Muscle layer of duodenum (tissue), 2 donors: ENCODE data around the gene DPH3.
A peak's percentile ranks its signal among the peaks of the same experiment; 100 is the strongest.

ENCODE experiments used
- H3K27ac ChIP-seq: one replicate; pipeline ENCODE4 v1.7.0; 2013; ENCODE audit warnings: mild to moderate bottlenecking, low read length
- H3K27me3 ChIP-seq: one replicate; pipeline ENCODE4 v1.7.0; 2013; ENCODE audit warnings: low read depth, mild to moderate bottlenecking, control low read depth, low read length
- H3K36me3 ChIP-seq, 2 donors: one replicate each; pipeline ENCODE4 v1.7.0; 2013; ENCODE audit warnings: low read length in 2 of 2, control low read depth in 1 of 2, mild to moderate bottlenecking in 1 of 2; ENCODE audit not compliant: insufficient read depth in 2 of 2, control insufficient read depth in 1 of 2
- H3K4me1 ChIP-seq, 2 donors: one replicate each; pipeline ENCODE4 v1.7.0; 2013; ENCODE audit warnings: low read length in 2 of 2, mild to moderate bottlenecking in 2 of 2, control low read depth in 1 of 2, moderate library complexity in 1 of 2; ENCODE audit not compliant: insufficient read depth in 2 of 2, control insufficient read depth in 1 of 2
- H3K4me3 ChIP-seq, 2 donors: one replicate each; pipeline ENCODE4 v1.7.0; 2013; ENCODE audit warnings: low read length in 2 of 2, low read depth in 1 of 2, mild to moderate bottlenecking in 1 of 2
- H3K9me3 ChIP-seq, 2 donors: one replicate each; pipeline ENCODE4 v1.7.0; 2013; ENCODE audit warnings: low read length in 2 of 2, control low read depth in 1 of 2, mild to moderate bottlenecking in 1 of 2; ENCODE audit not compliant: control insufficient read depth in 1 of 2
- donor health status: healthy.

Gene DPH3

DNA sequence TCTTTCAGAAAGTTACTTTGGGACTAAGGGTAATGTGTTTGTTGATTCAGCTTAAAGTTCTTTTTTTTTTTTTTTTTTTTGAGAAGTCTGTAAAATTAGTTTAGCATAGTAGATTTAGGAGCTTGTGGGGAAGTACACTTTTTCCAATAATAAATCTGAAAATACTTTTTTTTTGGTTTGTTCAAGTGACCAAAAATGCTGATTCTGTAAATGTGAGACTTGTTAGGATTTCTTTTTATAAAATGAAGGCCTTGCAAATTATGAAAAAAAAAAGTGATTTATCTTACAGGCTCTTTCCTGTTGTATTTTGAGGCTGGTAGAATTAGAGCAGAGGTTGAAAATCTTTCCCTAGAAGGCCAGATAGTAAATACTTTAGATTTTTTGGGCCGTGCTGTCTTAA is 7.8 kb upstream of the DPH3 start:
- no peaks in the 10 kb centered on the region for H3K9me3 ChIP-seq
- H3K4me1 ChIP-seq: no peaks in the 10 kb centered on the region
- H3K4me3 ChIP-seq: no peak overlapping the region
- peaks cover 16 to 31% of the 10 kb centered on the region in 2 donors for H3K36me3 ChIP-seq
- no peaks in the 10 kb centered on the region for H3K27me3 ChIP-seq
- no peak overlapping the region for H3K27ac ChIP-seq

DNA sequence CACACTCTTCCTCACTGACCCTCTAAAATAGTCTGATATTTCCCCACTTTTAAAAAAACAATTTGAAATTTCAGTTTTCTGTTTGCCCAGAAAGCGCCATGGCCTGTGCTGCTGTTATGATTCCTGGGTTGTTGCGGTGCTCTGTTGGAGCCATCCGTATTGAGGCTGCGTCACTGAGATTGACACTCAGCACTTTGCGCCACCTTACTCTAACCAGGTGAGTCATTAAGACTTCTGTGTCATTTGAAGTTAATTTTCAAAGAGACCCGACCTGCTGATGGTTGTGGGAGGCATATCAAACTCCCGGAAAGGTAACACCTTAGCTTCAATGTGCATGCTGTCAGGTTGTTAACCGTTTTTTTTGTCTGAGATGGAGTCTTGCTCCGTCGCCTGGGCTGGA is 6.1 kb upstream of the DPH3 start:
- H3K36me3 ChIP-seq: peaks cover 11 to 31% of the 10 kb centered on the region in 2 donors
- H3K4me1 ChIP-seq: peaks cover 0 to 16% of the 10 kb centered on the region in 2 donors
- no peak overlapping the region for H3K4me3 ChIP-seq

DNA sequence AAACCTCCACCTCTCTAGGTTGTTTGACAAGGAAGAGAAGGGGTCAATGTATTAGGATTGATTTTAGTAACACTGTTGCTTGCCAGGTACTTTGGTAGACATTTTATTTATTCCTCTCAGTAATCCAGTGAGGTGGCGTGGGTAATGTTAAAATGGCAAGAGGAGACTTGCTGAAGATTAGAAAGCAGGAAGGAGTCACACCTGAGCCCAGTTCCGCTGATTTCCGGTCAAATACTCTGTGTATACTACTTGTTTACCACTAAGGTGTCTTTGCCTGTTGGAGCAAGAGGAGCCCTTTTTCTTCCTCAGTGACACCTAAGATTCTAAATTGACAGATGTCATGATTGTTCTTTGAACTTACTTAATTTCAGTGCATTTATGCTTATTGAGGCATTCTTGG is 2.0 kb upstream of the DPH3 start:
- Histone ChIP-seq H3K4me1 (peaks cover 0 to 35% of the 10 kb centered on the region in 2 donors), H3K4me3 (peak overlapping the region in 1 of 2 donors; percentile 3), H3K9me3 (no peaks in the 10 kb centered on the region), H3K27ac (no peak overlapping the region), H3K36me3 (peaks cover 5 to 20% of the 10 kb centered on the region in 2 donors), H3K27me3 (no peaks in the 10 kb centered on the region)

More for the DNA sequence above, 6.1 kb upstream of the DPH3 start:
- no peaks in the 10 kb centered on the region for H3K27me3 ChIP-seq
- no peaks in the 10 kb centered on the region for H3K9me3 ChIP-seq
- H3K27ac ChIP-seq: no peak overlapping the region

DNA sequence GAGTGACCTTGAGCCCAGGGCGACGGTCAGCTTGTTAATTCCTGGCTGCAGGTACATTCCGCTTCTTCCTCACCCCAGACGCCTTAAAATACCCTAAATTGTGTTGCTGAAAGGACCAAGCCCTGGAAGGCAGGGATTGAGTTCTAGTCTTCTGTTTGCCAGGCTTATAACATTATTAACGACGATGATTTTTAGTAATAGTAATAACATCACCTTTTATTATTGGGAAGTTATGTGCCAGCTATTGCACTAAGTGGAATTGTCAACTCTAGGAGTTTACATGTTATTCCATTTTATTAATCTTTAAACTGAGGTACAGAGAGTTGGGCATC is 678 bp upstream of the DPH3 start:
- Histone ChIP-seq H3K4me1 (peaks cover 0 to 35% of the 10 kb centered on the region in 2 donors), H3K4me3 (peak overlapping the region; percentile 96 to 97)

DNA sequence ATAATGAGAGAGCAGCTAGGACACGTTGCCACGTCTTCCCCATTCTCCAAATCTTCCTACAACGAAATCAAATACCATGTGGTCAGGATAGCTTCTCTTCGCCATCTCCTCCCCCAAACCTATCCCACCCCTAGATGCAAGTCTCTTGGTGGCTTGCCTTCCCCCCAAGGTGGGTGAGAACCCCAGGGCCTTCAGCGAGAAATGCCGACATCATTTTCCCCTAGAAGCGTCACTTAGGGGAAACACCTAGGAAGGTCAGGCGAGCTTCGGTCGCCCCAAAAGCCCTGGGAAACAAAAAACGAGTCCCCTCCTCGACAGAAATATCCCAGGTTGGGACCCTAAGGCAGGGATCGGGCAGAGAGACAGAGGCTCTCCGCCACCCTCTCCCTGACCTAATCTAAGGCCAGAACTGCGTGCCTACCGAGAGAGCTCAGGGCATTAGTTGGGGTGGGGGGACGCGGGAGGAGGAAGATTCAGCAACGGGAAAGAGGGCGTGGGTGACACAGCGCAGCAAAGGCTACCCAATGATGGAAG is 502 bp downstream of the DPH3 start:
- no peaks in the 10 kb centered on the region for H3K27me3 ChIP-seq
- peaks cover 0 to 35% of the 10 kb centered on the region in 2 donors for H3K4me1 ChIP-seq
- H3K27ac ChIP-seq: peak overlapping the region; percentile 90
- peaks cover 14 to 20% of the 10 kb centered on the region in 2 donors for H3K36me3 ChIP-seq
- H3K4me3 ChIP-seq: peak overlapping the region; percentile 96 to 97
- no peaks in the 10 kb centered on the region for H3K9me3 ChIP-seq

More for the DNA sequence above, 678 bp upstream of the DPH3 start:
- Histone ChIP-seq H3K27me3 (no peaks in the 10 kb centered on the region), H3K27ac (peak overlapping the region; percentile 96), H3K9me3 (no peaks in the 10 kb centered on the region), H3K36me3 (peaks cover 5 to 12% of the 10 kb centered on the region in 2 donors)

DNA sequence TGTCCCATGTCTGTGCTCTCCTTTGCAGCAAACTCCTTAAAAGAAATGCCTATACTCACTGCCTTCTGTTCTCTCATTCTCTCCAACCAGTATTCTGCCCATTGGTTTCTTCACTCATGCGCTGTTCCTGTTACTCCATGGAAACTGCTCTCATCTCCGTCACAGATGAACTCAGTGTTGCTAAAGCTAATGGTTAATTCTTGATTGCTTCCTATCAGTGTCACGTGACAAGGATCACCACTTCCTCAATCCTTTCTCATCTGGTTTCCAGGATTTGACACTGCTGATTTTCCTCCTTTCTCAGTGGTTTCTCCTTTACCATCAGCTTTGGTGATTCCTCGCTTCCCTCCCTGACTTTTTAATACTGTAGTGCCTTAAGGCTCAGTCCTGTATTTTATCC is 2.6 kb downstream of the DPH3 start:
- Histone ChIP-seq H3K4me1 (peaks cover 0 to 32% of the 10 kb centered on the region in 2 donors), H3K4me3 (no peak overlapping the region), H3K9me3 (no peaks in the 10 kb centered on the region), H3K27ac (no peak overlapping the region), H3K27me3 (no peaks in the 10 kb centered on the region), H3K36me3 (peaks cover 20 to 29% of the 10 kb centered on the region in 2 donors)

DNA sequence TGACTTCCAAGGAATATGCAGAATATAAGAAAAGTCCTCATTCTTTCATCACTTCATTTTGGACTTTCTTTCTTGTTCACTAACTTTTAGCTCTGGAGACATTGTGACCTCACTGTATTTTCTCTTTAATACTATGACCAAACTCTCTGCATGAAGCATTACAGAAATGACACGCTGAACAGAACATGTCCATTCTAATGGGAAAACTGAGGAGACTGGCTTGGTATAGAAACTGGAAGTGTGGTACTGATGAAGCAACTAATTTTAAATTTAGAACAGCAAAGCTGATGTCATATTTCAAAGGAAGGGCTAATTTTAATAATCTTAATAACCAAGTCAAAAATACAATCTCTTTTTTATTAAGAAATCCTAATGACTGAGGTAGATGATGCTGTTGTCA is 4.7 kb downstream of the DPH3 start:
- Histone ChIP-seq H3K36me3 (peaks cover 20 to 33% of the 10 kb centered on the region in 2 donors), H3K9me3 (no peaks in the 10 kb centered on the region), H3K27me3 (no peaks in the 10 kb centered on the region), H3K4me1 (peaks cover 0 to 16% of the 10 kb centered on the region in 2 donors), H3K4me3 (no peak overlapping the region), H3K27ac (no peak overlapping the region)

DNA sequence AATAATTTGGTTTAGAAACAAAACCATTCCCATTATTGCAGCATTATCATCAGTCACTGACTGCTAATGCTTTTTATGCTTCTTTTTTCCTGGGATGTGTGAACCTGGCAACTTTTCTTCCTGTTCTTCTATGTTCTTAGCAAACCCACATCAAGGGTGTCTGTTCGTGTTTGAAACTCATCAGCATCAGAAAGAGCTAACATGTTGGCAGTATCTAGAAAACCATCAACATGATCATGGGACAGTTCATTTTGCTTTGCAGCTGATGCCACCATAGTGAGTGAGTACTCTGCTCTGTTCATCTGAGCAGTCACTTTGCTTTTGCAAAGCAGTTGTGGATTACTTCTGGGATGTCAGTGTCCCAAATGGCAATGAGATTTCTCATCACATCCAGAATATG is 5.9 kb downstream of the DPH3 start:
- peaks cover 0 to 13% of the 10 kb centered on the region in 2 donors for H3K4me1 ChIP-seq
- H3K27me3 ChIP-seq: no peaks in the 10 kb centered on the region
- H3K27ac ChIP-seq: no peak overlapping the region
- H3K36me3 ChIP-seq: peaks cover 20 to 29% of the 10 kb centered on the region in 2 donors
- no peak overlapping the region for H3K4me3 ChIP-seq
- no peaks in the 10 kb centered on the region for H3K9me3 ChIP-seq

DNA sequence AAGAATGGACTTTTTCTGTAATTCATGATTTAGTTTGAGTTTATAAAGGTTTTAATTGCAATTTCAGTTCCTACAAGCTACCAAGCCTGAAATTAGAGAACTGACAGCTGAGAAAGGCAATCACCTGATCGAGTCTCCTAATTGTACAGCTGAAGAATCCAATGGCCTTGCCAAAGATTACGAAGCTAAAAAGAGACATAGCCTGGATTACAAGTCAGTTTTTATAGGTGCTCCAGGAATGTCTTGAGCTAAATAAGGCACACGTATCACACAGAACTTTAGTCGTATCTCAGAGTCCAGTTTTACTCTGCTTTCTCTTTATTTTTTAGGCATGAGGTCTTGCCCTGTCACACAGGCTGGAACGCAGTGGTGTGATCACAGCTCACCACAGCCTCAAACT is 6.6 kb downstream of the DPH3 start:
- Histone ChIP-seq H3K4me1 (peaks cover 0 to 7% of the 10 kb centered on the region in 2 donors), H3K36me3 (peaks cover 20 to 29% of the 10 kb centered on the region in 2 donors), H3K9me3 (no peaks in the 10 kb centered on the region), H3K4me3 (no peak overlapping the region), H3K27ac (no peak overlapping the region), H3K27me3 (no peaks in the 10 kb centered on the region)

DNA sequence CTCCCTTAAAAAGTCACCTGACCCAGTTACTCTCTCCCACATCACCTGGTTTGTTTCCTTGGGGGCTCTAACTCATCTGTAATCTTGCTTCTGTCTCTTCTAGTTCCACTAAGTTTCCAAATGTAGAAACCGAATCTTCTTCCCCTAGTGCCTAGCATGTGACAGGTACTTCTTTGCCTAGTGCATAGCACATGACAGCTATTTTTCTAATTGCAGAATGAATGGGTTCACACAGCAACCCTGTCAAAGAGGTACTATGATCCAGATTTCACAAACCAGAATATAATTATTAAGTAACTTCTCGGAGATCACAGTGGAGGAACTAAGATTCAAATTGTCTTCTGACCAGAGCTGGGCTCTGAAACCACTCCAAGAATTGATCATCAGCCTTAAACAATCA is 7.4 kb downstream of the DPH3 start:
- H3K9me3 ChIP-seq: no peaks in the 10 kb centered on the region
- H3K36me3 ChIP-seq: peaks cover 20 to 29% of the 10 kb centered on the region in 2 donors
- H3K4me1 ChIP-seq: no peaks in the 10 kb centered on the region
- H3K4me3 ChIP-seq: no peak overlapping the region
- H3K27ac ChIP-seq: no peak overlapping the region
- no peaks in the 10 kb centered on the region for H3K27me3 ChIP-seq

DNA sequence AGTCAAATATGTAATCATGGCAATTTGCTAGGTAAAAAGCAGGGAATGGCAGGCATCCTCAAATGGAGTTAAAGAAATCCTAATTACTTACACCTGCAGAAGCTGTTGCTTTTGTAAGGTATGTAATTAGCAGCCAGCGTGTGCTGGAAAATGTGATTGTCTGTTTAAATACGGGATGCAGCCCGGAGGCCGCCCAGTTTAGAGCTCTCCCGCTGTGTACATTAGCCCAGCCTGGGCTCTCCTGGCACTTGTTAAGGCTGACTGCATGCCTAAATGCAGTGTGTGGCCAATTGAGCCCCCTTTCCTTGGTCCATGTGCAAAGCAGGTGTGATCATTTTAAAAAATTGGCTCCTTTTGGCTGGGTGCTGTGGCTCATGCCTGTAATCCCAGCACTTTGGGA is 9.0 kb downstream of the DPH3 start:
- peaks cover 18 to 28% of the 10 kb centered on the region in 2 donors for H3K36me3 ChIP-seq
- H3K4me3 ChIP-seq: no peak overlapping the region
- no peaks in the 10 kb centered on the region for H3K9me3 ChIP-seq
- H3K4me1 ChIP-seq: no peaks in the 10 kb centered on the region
- no peak overlapping the region for H3K27ac ChIP-seq
- H3K27me3 ChIP-seq: no peaks in the 10 kb centered on the region

DNA sequence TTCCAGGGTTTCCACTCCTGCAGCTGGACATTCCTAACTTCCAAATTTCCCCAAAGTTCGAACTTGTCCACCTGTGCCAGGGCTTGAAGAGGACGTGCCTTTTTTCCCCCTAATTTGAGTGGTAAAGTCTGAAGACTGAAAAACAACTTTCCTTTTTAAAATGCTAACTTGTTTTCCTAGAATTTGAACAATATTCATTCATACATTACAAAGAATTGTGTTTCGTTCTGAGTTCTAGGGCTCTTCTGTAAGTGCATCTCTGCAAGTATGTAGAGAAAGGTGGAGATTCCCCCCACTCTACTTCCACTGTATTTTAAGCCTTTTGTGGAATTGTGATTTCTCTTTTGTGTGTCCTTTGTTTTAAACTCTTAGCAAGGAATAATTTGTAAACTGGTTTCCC is 9.4 kb downstream of the DPH3 start:
- Histone ChIP-seq H3K9me3 (no peaks in the 10 kb centered on the region), H3K36me3 (peaks cover 14 to 24% of the 10 kb centered on the region in 2 donors), H3K4me1 (no peaks in the 10 kb centered on the region), H3K27me3 (no peaks in the 10 kb centered on the region), H3K27ac (no peak overlapping the region), H3K4me3 (no peak overlapping the region)
